ENCODE data around the gene KCTD1. TPM values are rescaled to one million over a fixed set of nuclear protein-coding genes. Genes with fewer than 3 reads are reported as not detected.

KCTD1 gene
- total and polyA plus RNA-seq, 2 of the 4 experiments (the other 2 are of a cell fraction): 5.0 to 5.8 TPM

GRCh38 chr18:26556573-26556972 lies 8.2 kb upstream of the KCTD1 start:
- Histone ChIP-seq H4K20me1 (ENCODE audit: insufficient read depth, low read length) (no peaks in the 10 kb centered on the region), H3K9me1 (ENCODE audit: insufficient read depth, low read length) (no peaks in the 10 kb centered on the region), H2AK9ac (replicated peaks; ENCODE audit: low read depth, low read length, poor library complexity) (no peak overlapping the region), H2BK20ac (ENCODE audit: low read depth, low read length) (no peak overlapping the region), H3K9ac (ENCODE audit: low read depth, low read length) (no peak overlapping the region), H3K23ac (ENCODE audit: low read depth, low read length) (no peak overlapping the region), H2BK120ac (ENCODE audit: low read depth, low read length) (no peak overlapping the region), H3K27me3 (ENCODE audit: control insufficient read depth, insufficient read depth, low read length) (peaks cover 36% of the 10 kb centered on the region), H3K4me1 (ENCODE audit: control insufficient read depth, insufficient read depth, low read length) (no peaks in the 10 kb centered on the region), H3K4ac (ENCODE audit: low read depth, low read length) (no peak overlapping the region), H3K36me3 (ENCODE audit: control insufficient read depth, insufficient read depth, low read length) (no peaks in the 10 kb centered on the region), H4K5ac (ENCODE audit: low read depth, low read length) (no peak overlapping the region), H2AFZ (replicated peaks; ENCODE audit: low read length, poor library complexity) (no peak overlapping the region), H2AK5ac (ENCODE audit: low read depth, low read length) (no peak overlapping the region), H3K4me2 (ENCODE audit: low read depth, low read length) (no peak overlapping the region), H4K8ac (ENCODE audit: low read depth in 2 of 2, low read length in 2 of 2) (no peak overlapping the region), H3K56ac (ENCODE audit: extremely low read depth, insufficient read depth, low read length) (no peak overlapping the region), H2BK15ac (ENCODE audit: low read depth, low read length) (no peak overlapping the region), H3K4me3 (ENCODE audit: insufficient read depth, low read depth, low read length) (no peak overlapping the region), H3K79me1 (ENCODE audit: low read depth in 1 of 2, low read length in 2 of 2) (no peaks in the 10 kb centered on the region), H4K91ac (ENCODE audit: insufficient read depth, low read depth, low read length) (no peak overlapping the region), H3K18ac (ENCODE audit: low read depth, low read length) (no peak overlapping the region), H3K27ac (ENCODE audit: insufficient read depth, low read length) (no peak overlapping the region), H2BK5ac (ENCODE audit: low read depth, low read length, poor library complexity, severe bottlenecking) (no peak overlapping the region), H3K9me3 (ENCODE audit: control insufficient read depth, insufficient read depth, low read length) (no peaks in the 10 kb centered on the region), H3K14ac (replicated peaks; ENCODE audit: low read depth, low read length) (no peak overlapping the region)
- DNase-seq (no peak), ATAC-seq (ENCODE audit: low read depth) (no peak)
- dilution Hi-C loops (cut with HindIII; ENCODE audit: low sequenced_read_pairs, unreplicated experiment): no loop called here
- TF ChIP-seq CHD1 (IDR thresholded peaks at IDR 0.05; ENCODE audit: low read depth, low read length): no peak
- TF ChIP-seq RFX5 (IDR thresholded peaks at IDR 0.05; ENCODE audit: low read depth, low read length): no peak
- no peak for TF ChIP-seq RAD21 (IDR thresholded peaks at IDR 0.05; ENCODE audit: low read length)
- TF ChIP-seq MAZ (IDR thresholded peaks at IDR 0.05; ENCODE audit: borderline replicate concordance, low read depth, low read length): no peak
- TF ChIP-seq BHLHE40 (IDR thresholded peaks at IDR 0.05; ENCODE audit: low read depth, low read length): no peak
- no peak for TF ChIP-seq MAFK (IDR thresholded peaks at IDR 0.05; ENCODE audit: low read depth, low read length)
- TF ChIP-seq MXI1 (IDR thresholded peaks at IDR 0.05; ENCODE audit: borderline replicate concordance, low read depth, low read length): no peak
- TF ChIP-seq FOS (IDR thresholded peaks at IDR 0.05; ENCODE audit: low read depth, low read length): no peak
- no peak for TF ChIP-seq CTCF (conservative IDR thresholded peaks at IDR 0.05; ENCODE audit: low read depth, low read length)
- no CpG with 5 or more reads among the region's 3 CpGs for WGBS, 2 experiments (ENCODE audit: extremely low coverage in 2 of 2, insufficient read length in 1 of 2)
- ChIA-PET CTCF (interaction anchor here (1.0 kb wide), 1 partner anchor 35 kb away, joined by 3 read pairs; no protein-coding TSS in a partner anchor), POLR2A (ENCODE audit: unreplicated experiment) (no interaction called here)
- intact Hi-C loops (cut with micrococcal nuclease): no loop called here
- in situ Hi-C loops (cut with MboI; ENCODE audit: low sequenced_read_pairs): no loop called here
- no TSS peak for BruUV-seq (replicated peaks)
